SK-N-SH treated with all-trans-retinoic acid at 6 μM for 48 hours (cell line): ENCODE measurements around the gene HECTD1.
"Not testable (repeated sequence)": the region's sequence is repeated elsewhere in the genome, so short reads cannot be mapped to it uniquely, and the experiment has no call there.

Experiments
- ARNTL ChIP-seq: fragments of 450-650 bp; formaldehyde crosslinking; IDR thresholded peaks from 2 replicates; pipeline ENCODE4 v1.5.0; 2020; ENCODE audit warnings: low read depth, mild to moderate bottlenecking, moderate library complexity, borderline replicate concordance
- CSRNP3 ChIP-seq: fragments of 250-450 bp; sonication (Bioruptor Pico); IDR thresholded peaks from 2 replicates; pipeline ENCODE4 v1.5.1; 2021; ENCODE audit warnings: mild to moderate bottlenecking, moderate library complexity
- ESRRG ChIP-seq: fragments of 250-450 bp; sonication (Bioruptor Pico); IDR thresholded peaks from 2 replicates; pipeline ENCODE4 v1.6.1; 2021; ENCODE audit warnings: mild to moderate bottlenecking
- RARB ChIP-seq: fragments of 250-450 bp; sonication (Bioruptor Pico); IDR thresholded peaks from 2 replicates; pipeline ENCODE4 v1.8.0; 2021; ENCODE audit warnings: mild to moderate bottlenecking, moderate library complexity
- SNAI2 ChIP-seq: fragments of 250-450 bp; sonication (Bioruptor Pico); IDR thresholded peaks from 2 replicates; pipeline ENCODE4 v1.5.0; 2020; ENCODE audit warnings: mild to moderate bottlenecking, moderate library complexity
- TCF4 ChIP-seq: fragments of 250-450 bp; sonication (Bioruptor Pico); IDR thresholded peaks from 2 replicates; pipeline ENCODE4 v1.8.0; 2021; ENCODE audit warnings: mild to moderate bottlenecking, moderate library complexity, borderline replicate concordance
- TOX ChIP-seq: fragments of 250-450 bp; sonication (Bioruptor Pico); IDR thresholded peaks from 2 replicates; pipeline ENCODE4 v1.8.0; 2021; ENCODE audit warnings: mild to moderate bottlenecking, moderate library complexity, borderline replicate concordance
- ZFP3 ChIP-seq: fragments of 250-450 bp; sonication (Bioruptor Pico); IDR thresholded peaks from 2 replicates; pipeline ENCODE4 v1.5.0; 2020; ENCODE audit warnings: mild to moderate bottlenecking, moderate library complexity
- ZNF565 ChIP-seq: fragments of 450-650 bp; formaldehyde crosslinking; conservative IDR thresholded peaks from 2 replicates; pipeline ENCODE4 v1.5.0; 2020; ENCODE audit warnings: low read depth, mild to moderate bottlenecking, moderate library complexity
- ZNF70 ChIP-seq: fragments of 450-650 bp; formaldehyde crosslinking; IDR thresholded peaks from 2 replicates; pipeline ENCODE4 v1.5.0; 2020; ENCODE audit warnings: mild to moderate bottlenecking, moderate library complexity
- ZNF8 ChIP-seq: fragments of 450-650 bp; formaldehyde crosslinking; IDR thresholded peaks from 2 replicates; pipeline ENCODE4 v1.5.0; 2020; ENCODE audit warnings: mild to moderate bottlenecking, moderate library complexity
- TF ChIP-seq, protein P1 (sequence below): fragments of 250-450 bp; sonication (Bioruptor Pico); IDR thresholded peaks from 2 replicates; pipeline ENCODE4 v1.8.0; 2020; ENCODE audit warnings: mild to moderate bottlenecking, moderate library complexity, borderline replicate concordance

- TF ChIP-seq ARNTL (CRISPR knock-in tag); ZFP3 (CRISPR knock-in tag); ZNF8 (CRISPR knock-in tag); CSRNP3 (CRISPR knock-in tag); RARB (CRISPR knock-in tag); SNAI2 (CRISPR knock-in tag); TOX; ZNF70 (CRISPR knock-in tag); ESRRG; ZNF565 (CRISPR knock-in tag); TCF4 (CRISPR knock-in tag): not testable (repeated sequence)
- TF ChIP-seq, protein P1, sequence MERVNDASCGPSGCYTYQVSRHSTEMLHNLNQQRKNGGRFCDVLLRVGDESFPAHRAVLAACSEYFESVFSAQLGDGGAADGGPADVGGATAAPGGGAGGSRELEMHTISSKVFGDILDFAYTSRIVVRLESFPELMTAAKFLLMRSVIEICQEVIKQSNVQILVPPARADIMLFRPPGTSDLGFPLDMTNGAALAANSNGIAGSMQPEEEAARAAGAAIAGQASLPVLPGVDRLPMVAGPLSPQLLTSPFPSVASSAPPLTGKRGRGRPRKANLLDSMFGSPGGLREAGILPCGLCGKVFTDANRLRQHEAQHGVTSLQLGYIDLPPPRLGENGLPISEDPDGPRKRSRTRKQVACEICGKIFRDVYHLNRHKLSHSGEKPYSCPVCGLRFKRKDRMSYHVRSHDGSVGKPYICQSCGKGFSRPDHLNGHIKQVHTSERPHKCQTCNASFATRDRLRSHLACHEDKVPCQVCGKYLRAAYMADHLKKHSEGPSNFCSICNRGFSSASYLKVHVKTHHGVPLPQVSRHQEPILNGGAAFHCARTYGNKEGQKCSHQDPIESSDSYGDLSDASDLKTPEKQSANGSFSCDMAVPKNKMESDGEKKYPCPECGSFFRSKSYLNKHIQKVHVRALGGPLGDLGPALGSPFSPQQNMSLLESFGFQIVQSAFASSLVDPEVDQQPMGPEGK (CRISPR knock-in tag): not testable (repeated sequence)
Observed at GRCh38 chr14:31192544-31192943, 15.0 kb downstream of the HECTD1 start.
